Measurements from ENCODE around the gene HHEX. TPM values are rescaled to one million over a fixed set of nuclear protein-coding genes. Genes with fewer than 3 reads are reported as not detected.
"Not testable (repeated sequence)": the region's sequence is repeated elsewhere in the genome, so short reads cannot be mapped to it uniquely, and the experiment has no call there.

HHEX gene
- polyA plus RNA-seq, 4 donors: 8.5 to 11.4 (median 11.0) TPM

- DNase-seq (ENCODE audit: low read depth in 4 of 4, low spot score in 3 of 4): no peak
Observed at GRCh38 chr10:92729886-92730285, 40.1 kb downstream of the HHEX start.

- no peak for DNase-seq (ENCODE audit: low read depth in 4 of 4, low spot score in 3 of 4)
Observed at GRCh38 chr10:92732958-92733357, 43.2 kb downstream of the HHEX start.

GRCh38 chr10:92734301-92734700 is 44.5 kb downstream of the HHEX start:
- no peak for DNase-seq (ENCODE audit: low read depth in 4 of 4, low spot score in 3 of 4)

- DNase-seq (ENCODE audit: low read depth in 4 of 4, low spot score in 3 of 4): no peak
Observed at GRCh38 chr10:92735938-92736337, 46.2 kb downstream of the HHEX start.

DNA sequence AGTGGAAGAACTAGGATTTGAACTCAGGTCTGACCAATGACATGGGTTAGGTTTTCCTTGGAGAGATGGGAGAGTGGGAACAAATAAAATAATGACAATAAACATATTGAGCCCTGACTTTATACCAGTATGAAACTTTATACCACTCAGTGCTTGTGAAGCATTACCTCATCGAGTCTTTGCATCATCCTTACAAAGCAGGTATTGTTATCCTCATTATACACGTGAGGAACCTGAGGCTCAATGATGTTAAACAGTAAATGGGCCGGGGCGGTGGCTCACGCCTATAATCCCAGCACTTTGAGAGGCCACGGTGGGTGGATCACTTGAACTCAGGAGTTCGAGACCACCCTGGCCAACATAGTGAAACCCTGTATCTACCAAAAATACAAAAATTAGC is 47.7 kb downstream of the HHEX start:
- no peak for DNase-seq (ENCODE audit: low read depth in 4 of 4, low spot score in 3 of 4)

DNA sequence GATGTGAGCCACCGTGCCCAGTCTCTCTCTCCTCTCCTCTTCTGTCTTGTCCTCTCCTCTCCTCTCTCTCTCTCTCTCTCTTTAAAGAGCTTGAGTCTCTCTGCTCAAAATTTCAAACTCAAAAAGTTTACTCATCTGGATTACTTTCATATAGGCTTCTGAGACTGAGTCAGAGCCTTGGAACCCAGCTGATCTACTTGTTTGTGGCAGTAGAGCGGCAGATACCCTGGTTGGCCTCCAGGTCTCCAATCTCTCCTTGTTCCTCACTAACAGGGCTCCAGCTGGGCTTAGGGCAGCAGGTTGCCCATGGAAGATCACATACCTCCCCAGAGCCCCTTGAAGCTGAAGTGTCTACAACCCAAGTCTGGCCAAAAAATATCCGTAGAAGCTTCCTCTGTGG is 51.0 kb downstream of the HHEX start:
- no peak for DNase-seq (ENCODE audit: low read depth in 4 of 4, low spot score in 3 of 4)

DNA sequence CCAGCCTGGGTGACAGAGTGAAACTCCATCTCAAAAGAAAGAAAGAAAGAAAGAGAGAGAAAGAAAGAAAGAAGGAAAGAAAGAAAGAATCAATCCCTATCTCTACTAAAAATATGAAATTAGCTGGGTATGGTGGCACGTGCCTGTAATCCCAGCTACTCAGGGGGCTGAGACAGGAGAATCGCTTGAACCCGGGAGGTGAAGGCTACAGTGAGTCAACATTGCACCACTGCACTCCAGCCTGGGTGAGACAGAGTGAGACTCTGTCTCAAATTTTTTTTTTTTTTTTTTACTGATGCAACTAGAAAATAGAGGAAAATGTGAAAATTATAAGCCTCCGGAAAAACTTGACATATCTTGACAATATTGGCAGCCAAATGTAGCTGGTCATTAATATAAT is 52.0 kb downstream of the HHEX start:
- not testable (repeated sequence) for DNase-seq (ENCODE audit: low read depth in 4 of 4, low spot score in 3 of 4)

DNA sequence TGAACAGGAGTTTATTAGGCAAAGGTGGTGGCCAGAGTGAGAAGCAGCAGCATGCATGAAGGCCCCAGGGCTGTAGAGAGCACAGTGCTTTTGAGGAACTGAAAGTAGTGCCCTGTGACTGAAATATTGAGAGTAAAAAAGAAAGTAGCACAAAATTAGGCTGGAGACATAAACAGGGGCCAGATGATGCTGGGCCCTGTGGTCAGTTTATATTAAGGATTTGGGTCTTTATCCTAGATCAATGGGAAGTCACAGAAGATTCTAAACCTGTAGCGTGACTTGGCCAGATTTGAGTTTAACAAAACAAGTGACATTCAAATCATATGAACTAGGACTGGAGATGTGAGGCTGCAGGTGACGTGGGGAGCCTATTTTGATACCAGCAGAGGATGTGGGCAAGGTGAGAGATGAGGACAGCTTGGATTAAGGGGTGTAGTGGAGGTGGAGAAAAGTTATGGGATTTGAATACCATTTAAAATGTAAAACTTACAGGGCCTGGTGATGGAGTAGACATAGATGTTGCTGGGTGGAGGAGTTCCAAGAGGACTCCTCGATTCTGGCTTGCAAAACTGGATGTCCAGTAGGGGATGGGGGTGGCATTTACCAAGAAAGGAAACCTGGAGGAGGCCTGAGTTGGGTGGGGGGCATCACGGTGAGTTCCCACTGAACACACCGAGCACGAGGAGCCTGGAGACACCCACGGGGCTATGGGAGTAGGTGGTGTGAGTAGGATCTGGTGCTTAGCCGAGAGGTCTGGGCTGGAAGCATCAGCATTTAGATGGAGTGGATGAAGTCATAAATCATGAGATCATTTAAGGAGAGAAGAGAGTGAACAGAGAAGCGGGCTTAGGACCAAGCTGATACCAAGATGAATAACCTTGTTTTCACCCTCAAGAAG is 52.8 kb downstream of the HHEX start:
- DNase-seq (ENCODE audit: low read depth in 4 of 4, low spot score in 3 of 4): no peak

Other genes starting within 250 kb of the HHEX start
- 10 to 100 TPM; 21.9 to 27.5 (median 26.6) TPM for gene IDE, start 115.9 kb upstream of the HHEX start, polyA plus RNA-seq (ENCODE audit: insufficient read length in 4 of 4)
- 10 to 100 TPM; 30.7 to 38.4 (median 33.5) TPM for gene KIF11, start 96.8 kb upstream of the HHEX start, polyA plus RNA-seq (ENCODE audit: insufficient read length in 4 of 4)
- gene EXOC6, start 158.6 kb downstream of the HHEX start, polyA plus RNA-seq (ENCODE audit: insufficient read length in 4 of 4): 10 to 100 TPM; 16.8 to 21.6 (median 20.8) TPM